ENCODE measurements around the gene HIGD1B. TPM values are rescaled to one million over a fixed set of nuclear protein-coding genes. Genes with fewer than 3 reads are reported as not detected.

Gene HIGD1B
- total RNA-seq, 1 experiment from 2014 or later: not detected

DNA sequence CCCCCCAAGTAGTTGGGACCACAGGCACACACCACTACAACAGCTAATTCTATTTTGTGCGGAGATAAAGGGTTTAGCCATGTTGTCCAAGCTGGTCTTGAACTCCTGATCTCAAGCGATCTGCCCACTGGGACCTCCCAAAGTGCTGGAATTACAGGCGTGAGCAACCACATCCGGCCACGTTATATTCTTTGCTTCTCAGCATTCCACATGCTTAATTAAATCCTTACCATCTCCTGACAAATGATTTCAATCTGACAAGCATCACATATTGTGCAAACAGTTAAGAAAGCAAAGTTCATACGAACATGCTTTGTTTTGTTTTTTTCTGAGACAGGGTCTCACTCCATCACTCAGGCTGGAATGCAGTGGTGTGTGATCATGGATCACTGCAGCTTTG is 18.2 kb downstream of the HIGD1B start:
- ATAC-seq: no peak
- no peaks in the 10 kb centered on the region for H3K27me3 ChIP-seq (ENCODE audit: control insufficient read depth, insufficient read depth, low read length)
- H3K4me3 ChIP-seq (ENCODE audit: low read depth in 2 of 2, low read length in 2 of 2): no peak overlapping the region
- no peaks in the 10 kb centered on the region for H3K9me3 ChIP-seq (ENCODE audit: control insufficient read depth, insufficient read depth, low read depth, low read length)
- no peak overlapping the region for H3K27ac ChIP-seq (ENCODE audit: low read length)
- no TSS peak for BruUV-seq (replicated peaks)
- intact Hi-C loops (cut with micrococcal nuclease; ENCODE audit: unreplicated experiment) (loop anchor here (5.0 kb wide), 1 partner anchor 89 kb away; no protein-coding TSS in a partner anchor), in situ Hi-C loops (cut with HindIII; ENCODE audit: low pct_unique_long_range_greater_than_20kb, low sequenced_read_pairs) (no loop called here)
- ChIA-PET POLR2A (no interaction called here), CTCF (interaction anchor here (1.5 kb wide), 1 partner anchor 86 kb away, joined by 4 read pairs; no protein-coding TSS in a partner anchor)
- TF ChIP-seq, protein P1, sequence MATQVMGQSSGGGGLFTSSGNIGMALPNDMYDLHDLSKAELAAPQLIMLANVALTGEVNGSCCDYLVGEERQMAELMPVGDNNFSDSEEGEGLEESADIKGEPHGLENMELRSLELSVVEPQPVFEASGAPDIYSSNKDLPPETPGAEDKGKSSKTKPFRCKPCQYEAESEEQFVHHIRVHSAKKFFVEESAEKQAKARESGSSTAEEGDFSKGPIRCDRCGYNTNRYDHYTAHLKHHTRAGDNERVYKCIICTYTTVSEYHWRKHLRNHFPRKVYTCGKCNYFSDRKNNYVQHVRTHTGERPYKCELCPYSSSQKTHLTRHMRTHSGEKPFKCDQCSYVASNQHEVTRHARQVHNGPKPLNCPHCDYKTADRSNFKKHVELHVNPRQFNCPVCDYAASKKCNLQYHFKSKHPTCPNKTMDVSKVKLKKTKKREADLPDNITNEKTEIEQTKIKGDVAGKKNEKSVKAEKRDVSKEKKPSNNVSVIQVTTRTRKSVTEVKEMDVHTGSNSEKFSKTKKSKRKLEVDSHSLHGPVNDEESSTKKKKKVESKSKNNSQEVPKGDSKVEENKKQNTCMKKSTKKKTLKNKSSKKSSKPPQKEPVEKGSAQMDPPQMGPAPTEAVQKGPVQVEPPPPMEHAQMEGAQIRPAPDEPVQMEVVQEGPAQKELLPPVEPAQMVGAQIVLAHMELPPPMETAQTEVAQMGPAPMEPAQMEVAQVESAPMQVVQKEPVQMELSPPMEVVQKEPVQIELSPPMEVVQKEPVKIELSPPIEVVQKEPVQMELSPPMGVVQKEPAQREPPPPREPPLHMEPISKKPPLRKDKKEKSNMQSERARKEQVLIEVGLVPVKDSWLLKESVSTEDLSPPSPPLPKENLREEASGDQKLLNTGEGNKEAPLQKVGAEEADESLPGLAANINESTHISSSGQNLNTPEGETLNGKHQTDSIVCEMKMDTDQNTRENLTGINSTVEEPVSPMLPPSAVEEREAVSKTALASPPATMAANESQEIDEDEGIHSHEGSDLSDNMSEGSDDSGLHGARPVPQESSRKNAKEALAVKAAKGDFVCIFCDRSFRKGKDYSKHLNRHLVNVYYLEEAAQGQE (IDR thresholded peaks at IDR 0.05; ENCODE audit: insufficient read depth in 1 of 2, low read depth in 2 of 2, low read length in 1 of 2): no peak
- TF ChIP-seq SIN3A (IDR thresholded peaks at IDR 0.05; ENCODE audit: borderline replicate concordance, insufficient read depth, low read depth, low read length) (no peak), TCF7L2 (IDR thresholded peaks at IDR 0.05; ENCODE audit: low read depth, low read length) (no peak), POLR2AphosphoS5 (IDR thresholded peaks at IDR 0.05; ENCODE audit: low read depth, low read length) (no peak)
- TF ChIP-seq, protein P2, sequence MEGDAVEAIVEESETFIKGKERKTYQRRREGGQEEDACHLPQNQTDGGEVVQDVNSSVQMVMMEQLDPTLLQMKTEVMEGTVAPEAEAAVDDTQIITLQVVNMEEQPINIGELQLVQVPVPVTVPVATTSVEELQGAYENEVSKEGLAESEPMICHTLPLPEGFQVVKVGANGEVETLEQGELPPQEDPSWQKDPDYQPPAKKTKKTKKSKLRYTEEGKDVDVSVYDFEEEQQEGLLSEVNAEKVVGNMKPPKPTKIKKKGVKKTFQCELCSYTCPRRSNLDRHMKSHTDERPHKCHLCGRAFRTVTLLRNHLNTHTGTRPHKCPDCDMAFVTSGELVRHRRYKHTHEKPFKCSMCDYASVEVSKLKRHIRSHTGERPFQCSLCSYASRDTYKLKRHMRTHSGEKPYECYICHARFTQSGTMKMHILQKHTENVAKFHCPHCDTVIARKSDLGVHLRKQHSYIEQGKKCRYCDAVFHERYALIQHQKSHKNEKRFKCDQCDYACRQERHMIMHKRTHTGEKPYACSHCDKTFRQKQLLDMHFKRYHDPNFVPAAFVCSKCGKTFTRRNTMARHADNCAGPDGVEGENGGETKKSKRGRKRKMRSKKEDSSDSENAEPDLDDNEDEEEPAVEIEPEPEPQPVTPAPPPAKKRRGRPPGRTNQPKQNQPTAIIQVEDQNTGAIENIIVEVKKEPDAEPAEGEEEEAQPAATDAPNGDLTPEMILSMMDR (IDR thresholded peaks at IDR 0.05): no peak
- no peak for DNase-seq (ENCODE audit: low read depth, low spot score)
- H3K4me1 ChIP-seq (ENCODE audit: control insufficient read depth, insufficient read depth, low read length): no peaks in the 10 kb centered on the region
- peaks cover 12% of the 10 kb centered on the region for H3K36me3 ChIP-seq (ENCODE audit: control insufficient read depth, insufficient read depth, low read length)

DNA sequence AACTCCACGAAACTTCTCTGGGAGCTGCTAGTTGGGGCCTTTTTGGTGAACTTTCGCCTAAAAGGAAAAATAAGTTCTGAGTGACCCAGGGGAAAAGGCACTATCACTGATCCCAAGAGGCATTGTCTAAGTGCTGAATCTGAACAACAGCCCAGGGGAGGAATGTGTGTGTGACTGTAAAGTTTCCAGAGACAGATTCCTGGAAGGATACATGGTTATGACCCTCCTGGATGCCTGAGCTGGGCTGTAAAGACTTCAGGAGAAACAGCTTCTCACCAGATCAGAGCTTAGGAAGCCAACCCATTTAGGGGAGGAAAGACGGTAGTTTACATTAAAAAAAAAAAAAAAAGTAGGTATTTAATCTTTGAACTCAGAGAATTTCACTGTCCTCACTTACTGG is 20.2 kb downstream of the HIGD1B start:
- H3K4me3 ChIP-seq (ENCODE audit: low read depth in 2 of 2, low read length in 2 of 2): no peak overlapping the region
- H3K36me3 ChIP-seq (ENCODE audit: control insufficient read depth, insufficient read depth, low read length): peaks cover 15% of the 10 kb centered on the region
- CTCF ChIA-PET: no interaction called here
- intact Hi-C loops (cut with micrococcal nuclease; ENCODE audit: unreplicated experiment): loop anchor here (5.0 kb wide), 1 partner anchor 91 kb away; no protein-coding TSS in a partner anchor
- no peaks in the 10 kb centered on the region for H3K4me1 ChIP-seq (ENCODE audit: control insufficient read depth, insufficient read depth, low read length)
- in situ Hi-C loops (cut with HindIII; ENCODE audit: low pct_unique_long_range_greater_than_20kb, low sequenced_read_pairs): no loop called here
- POLR2A ChIA-PET: no interaction called here
- H3K27ac ChIP-seq (ENCODE audit: low read length): no peak overlapping the region
- H3K9me3 ChIP-seq (ENCODE audit: control insufficient read depth, insufficient read depth, low read depth, low read length): no peaks in the 10 kb centered on the region
- H3K27me3 ChIP-seq (ENCODE audit: control insufficient read depth, insufficient read depth, low read length): no peaks in the 10 kb centered on the region
- ATAC-seq: no peak
- DNase-seq (ENCODE audit: low read depth, low spot score): no peak
- BruUV-seq (replicated peaks): no TSS peak
- no peak for TF ChIP-seq TCF7L2 (IDR thresholded peaks at IDR 0.05; ENCODE audit: low read depth, low read length)
- TF ChIP-seq, protein P1 (IDR thresholded peaks at IDR 0.05; ENCODE audit: insufficient read depth in 1 of 2, low read depth in 2 of 2, low read length in 1 of 2): no peak
- TF ChIP-seq POLR2AphosphoS5 (IDR thresholded peaks at IDR 0.05; ENCODE audit: low read depth, low read length): no peak
- TF ChIP-seq, protein P2 (IDR thresholded peaks at IDR 0.05): no peak
- no peak for TF ChIP-seq SIN3A (IDR thresholded peaks at IDR 0.05; ENCODE audit: borderline replicate concordance, insufficient read depth, low read depth, low read length)

Measured in Panc1 (cell line).